Putamen (tissue), 1 donor: ENCODE results near the gene NFE2L2.
"Not testable (repeated sequence)": the region's sequence is repeated elsewhere in the genome, so short reads cannot be mapped to it uniquely, and the experiment has no call there.

Source experiments
- DNase-seq: peaks from one replicate; pipeline ENCODE4 v3.0.0-alpha.2; 2016; ENCODE audit warnings: low spot score

NFE2L2 gene

DNA sequence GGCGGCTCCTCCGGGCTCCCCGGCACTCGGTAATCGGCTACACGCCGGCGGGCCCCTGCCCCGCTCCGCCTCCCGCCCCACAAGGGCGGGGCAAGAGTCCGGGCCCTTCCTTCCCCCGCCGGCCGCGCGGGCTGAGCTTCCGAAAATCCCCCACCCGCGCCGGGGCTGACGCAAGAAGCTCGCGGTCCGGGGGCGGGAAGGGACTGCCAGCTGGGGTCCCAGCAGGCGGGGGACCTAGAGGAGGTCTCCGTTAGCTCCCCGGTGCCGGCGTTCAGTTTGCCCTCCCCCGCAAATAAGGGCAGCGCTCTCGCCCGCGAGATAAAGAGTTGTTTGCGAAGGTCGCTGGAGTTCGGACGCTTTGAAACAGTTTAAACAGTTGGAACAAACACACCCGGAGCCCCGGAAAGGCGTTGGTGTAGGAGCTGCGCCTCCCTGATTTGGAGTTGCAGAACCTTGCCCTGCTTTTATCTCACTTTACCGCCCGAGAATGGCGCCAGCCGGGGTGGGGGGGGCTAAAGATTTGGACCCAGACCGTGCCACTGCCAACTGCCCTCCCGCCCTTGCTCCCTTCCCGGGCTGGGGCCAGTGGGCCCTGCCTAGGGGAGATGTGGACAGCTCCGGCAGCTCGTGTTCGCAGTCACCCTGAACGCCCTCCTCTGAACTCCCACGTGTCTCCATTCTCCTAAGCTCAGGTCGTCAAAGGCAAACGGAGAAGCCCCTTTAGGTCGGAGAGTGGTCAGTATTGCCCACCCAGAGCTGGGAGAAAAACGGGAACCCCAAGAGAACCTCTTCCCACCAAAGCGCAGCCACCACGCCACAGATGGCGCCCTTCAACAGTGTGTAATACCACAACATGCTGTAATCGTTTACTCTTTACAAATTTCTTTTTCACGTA, at the start of gene NFE2L2:
Gene NFE2L2 (minus strand): TSS at position 35 of the 895 bp plus-strand sequence. CDS start 151 bp downstream, outside the sequence.
- peak; percentile 94 for DNase-seq

DNA sequence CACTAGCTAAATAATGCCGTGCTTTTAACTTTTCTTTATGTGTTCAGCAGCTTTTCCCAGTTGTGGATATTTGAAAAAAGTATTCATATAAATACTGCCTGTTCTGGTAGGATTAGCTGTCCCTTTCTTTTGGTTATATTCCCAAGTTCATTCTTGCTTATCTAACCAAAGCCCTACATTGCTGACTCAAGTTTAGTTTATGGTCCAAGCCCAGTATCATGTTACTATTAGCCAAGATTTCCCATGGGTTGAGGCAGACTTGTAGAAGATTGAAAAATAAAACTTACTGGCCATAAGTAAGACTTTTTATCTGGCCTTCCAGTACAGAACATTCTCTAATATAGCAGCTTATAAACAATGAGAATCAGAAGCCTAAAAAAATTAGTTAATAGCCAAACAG, 49.7 kb upstream of the NFE2L2 start:
- no peak for DNase-seq

DNA sequence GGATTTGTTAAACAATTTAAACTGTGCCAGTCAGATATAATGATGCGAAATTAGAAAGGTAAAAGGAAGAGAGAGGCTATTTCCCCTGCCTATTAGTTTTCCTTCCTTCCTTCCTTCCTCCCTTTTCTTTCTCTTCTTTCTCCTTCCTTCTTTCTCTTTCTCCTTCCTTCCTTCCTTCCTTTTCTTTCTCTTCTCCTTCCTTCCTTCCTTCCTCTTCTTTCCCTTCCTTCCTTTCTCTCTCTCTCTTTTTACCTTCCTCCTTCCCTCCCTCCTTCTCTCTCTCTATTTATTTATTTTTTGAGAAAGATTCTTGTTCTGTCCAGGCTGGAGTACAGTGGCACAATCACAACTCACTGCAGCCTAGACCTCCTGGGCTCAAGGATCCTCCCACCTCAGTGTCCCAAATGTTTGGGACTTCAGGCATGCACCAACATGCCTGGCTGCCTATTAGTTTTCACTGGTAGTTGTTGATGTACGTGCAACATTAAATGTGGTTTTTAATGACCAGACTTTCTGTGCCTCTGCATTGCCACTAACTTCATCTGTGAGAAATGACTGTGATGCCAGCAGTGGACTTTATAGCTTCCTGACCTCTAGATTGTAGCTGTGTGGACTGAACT, 48.7 kb upstream of the NFE2L2 start:
- DNase-seq = no peak

DNA sequence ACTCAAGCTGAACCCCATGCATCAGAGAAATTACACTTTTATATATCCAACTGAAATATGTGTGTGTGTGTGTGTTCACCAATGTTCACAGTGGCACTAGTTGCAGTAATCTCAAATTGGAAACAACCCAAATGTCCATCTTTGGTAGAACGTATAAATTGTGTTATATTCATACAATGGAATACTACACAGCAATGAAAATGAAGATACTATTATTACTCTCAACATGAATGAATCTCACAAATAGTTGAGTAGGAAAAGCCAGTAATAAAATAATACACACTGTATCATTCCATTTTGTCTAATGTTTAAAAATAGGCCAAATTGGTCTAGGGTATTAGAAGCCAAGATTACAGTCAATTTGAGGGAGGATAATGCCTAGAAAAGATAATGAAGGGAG, 48.0 kb upstream of the NFE2L2 start:
- no peak for DNase-seq

DNA sequence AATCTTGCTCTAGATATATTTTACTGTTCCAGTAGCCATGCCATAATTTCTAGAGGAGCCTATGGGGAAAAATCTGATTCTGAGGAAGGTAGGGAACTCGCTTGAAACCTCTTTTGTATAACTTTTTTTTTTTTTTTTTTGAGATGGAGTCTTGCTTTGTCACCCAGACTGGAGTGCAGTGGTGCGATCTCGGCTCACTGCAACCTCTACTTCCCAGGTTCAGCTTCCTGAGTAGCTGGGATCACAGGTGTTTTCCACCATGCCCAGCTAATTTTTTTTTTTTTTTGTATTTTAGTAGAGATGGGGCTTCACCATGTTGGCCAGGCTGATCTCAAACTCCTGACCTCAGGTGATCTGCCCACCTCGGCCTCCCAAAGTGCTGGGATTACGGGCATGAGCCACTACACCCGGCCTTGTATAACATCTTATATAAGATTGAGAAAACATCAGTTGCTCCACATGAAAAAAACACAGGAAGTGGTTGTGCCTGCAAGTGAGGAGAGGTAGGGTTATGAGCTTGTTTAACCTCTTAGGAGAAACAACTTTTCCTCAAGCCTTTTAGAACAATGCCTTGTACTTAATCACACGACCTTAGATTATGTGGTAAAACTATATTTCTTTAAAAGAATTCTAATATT, 45.3 kb upstream of the NFE2L2 start:
- DNase-seq = not testable (repeated sequence)

DNA sequence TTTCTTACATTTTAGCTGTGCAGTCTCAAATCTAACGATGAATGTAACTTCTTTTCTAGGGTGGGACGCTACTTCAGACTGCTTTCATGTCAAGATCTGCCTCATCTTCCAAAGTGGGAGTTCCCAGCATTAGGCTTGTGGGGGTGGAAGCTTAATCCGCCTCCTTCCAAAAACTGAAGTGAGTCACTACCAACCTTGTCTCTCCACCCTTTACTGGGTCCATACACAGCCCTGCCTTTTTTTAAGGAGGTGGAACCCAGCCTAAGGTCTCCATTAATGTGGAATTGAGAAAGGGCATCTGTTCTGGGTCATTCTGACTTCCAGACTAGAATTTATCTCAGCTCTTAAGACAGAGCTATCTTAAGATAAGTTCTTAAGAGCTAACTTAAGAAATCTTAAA, 42.0 kb upstream of the NFE2L2 start:
- peak; percentile 47 for DNase-seq

DNA sequence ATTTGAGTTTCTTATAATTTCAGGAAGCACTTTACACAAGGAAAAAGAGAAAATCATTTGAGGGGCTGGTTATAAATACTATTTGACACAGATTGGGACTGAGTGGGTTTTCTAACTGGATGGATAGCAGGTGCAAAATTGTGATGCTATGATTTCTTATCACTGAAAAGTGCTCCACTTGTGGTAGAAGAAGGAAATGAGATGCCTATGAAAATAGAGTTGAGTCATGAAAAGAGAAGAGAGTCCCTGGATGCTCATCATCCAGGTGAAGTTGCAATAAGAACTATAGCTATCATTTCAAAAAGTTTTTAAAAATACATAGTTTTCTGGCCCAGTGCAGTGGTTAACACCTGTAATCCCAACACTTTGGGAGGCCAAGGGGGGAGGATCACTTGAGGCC, 39.4 kb upstream of the NFE2L2 start:
- no peak for DNase-seq

DNA sequence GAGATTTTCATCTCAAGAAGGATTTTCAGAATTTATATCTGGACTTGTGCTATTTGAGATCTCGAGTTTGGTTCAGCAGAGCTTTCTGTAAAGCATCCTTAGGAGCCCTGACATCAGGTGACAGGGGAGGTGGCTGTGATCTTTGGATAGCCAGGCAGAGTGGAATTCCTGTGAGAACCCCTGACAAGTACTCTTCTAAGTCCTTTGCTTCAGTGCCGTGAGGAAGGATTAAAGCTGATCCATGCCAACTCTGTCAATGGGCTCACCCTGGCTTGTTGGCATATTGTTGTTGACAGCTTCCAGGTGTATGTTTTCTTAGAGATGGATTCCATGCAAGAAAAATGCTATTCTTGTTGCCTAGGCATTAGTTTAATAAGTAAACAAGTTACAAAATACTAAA, 38.0 kb upstream of the NFE2L2 start:
- DNase-seq = no peak

DNA sequence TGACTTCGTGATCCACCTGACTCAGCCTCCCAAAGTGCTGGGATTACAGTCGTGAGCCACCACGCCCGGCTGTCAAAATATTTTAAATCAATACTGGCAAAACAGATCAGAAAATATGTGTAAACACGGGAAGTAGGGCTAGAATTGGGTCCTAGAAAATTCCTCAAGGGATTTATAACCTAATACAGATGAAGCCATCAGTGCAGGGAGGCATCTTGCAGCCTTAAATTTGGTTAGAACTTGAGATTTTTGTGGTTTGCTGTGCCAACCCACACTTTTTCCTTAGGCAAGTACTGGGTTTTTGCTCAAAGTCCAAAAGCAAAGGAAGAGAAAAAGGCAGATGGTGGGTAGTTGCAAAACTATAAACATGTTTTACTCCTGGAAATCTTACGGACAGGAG, 33.7 kb upstream of the NFE2L2 start:
- DNase-seq = no peak

DNA sequence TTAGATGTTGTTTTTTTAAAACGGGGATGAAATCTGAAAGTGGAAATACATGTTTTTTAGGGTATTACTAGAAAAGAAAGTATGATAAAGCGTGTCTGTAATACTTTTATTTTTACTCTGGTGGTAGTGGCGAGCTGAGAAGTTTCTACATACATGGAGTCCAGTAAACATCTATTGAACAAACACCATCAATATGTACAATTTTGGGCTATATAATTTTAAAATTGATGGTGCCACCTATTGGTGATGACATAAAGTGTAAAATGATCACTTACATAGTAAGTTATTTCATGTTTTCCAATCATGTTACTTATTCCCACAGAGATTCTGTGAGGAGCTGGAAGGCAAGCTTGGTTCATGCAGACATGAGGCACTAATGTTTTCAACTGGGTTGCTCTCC, 31.5 kb upstream of the NFE2L2 start:
- DNase-seq = no peak

DNA sequence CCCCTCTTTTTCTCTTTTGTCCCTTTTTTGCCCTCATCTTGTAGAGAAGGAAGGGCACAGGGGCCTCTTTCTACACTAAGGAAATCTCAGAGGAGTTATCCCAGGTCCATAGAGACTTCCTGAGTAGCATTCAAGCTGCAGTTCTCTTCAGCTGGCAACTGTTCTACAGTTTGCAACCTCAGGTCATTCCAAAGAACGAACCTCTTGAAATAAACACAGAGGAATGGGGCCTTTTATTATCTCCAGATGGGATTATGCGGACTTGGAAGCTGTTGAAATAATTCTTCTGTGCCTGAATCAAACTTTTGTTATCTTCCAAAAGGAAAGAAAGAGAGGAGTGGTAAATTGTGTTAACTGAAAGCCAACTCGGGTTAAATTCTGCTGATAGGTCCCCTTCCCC, 31.0 kb upstream of the NFE2L2 start:
- no peak for DNase-seq

DNA sequence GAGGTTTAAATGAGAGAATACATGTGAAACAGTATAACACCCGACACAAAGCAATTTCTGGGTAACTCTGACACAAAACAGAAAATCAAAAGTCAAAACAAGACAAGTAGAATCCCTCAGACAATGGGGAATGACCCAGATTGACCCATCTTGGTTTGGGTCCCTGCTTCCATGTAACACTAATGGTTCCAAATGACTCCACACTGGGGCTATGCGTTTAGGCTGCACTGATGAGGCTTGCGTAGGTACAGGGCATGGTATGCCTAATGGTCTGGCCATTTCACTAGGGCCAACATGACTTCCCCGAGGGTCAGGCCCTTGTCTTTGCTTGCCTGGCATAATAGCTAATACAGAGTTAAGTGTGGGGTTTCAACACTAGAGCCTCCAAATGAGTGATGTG, 27.2 kb upstream of the NFE2L2 start:
- DNase-seq = no peak

DNA sequence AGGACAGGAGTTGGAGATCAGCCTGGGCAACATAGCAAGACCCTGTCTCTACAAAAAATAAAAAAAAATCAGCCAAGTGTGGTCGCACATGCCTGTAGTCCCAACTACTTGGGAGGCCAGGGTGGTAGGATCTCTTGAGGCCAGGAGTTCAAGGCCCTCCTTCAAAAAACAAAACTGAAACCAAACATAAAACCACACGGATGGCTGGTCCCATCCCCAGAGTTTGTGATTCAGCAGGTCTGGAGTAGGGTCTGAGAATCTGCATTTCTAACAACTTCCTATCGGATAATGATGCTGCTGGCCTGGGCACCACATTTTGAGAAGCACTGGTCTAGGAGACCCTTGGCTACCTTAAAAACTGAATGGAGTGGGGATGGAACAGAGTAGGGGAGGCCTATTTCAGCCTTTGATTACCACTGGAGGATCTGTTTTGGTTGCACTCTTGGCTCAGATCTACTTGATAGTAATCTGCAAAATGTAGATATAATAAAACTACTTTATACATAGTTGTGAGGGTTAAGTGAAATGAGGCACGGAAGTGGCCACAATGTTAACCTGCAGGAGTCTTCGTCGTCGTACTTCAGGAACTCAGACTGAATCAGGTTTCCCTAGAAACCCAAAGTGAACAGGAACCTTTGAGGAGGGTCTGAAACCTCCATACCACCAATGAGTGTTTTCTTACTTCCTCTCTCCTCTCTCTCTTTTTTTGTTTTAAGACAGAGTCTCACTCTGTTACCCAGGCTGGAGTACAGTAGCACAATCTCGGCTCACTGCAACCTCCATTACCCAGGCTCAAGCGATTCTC, 25.5 kb upstream of the NFE2L2 start:
- DNase-seq = no peak

DNA sequence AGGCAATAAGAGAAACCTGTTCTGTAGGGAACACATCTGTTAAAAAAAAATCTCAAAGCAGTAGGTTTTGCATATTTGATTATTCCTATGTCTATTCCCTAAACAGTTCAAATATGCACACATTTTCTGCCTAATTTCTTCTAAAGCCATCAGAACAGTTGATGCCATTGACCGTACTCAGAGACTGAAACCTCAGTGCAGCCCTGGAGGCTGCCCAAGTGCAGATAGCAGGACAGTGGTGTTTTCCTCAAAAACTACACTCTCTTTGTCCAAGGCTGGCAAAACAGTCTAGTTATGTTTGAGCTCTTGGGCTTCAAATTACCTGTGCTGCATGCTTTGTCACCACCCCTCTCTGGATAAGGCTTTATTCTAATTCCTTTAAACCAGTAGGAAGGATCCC, 23.3 kb upstream of the NFE2L2 start:
- DNase-seq = no peak

DNA sequence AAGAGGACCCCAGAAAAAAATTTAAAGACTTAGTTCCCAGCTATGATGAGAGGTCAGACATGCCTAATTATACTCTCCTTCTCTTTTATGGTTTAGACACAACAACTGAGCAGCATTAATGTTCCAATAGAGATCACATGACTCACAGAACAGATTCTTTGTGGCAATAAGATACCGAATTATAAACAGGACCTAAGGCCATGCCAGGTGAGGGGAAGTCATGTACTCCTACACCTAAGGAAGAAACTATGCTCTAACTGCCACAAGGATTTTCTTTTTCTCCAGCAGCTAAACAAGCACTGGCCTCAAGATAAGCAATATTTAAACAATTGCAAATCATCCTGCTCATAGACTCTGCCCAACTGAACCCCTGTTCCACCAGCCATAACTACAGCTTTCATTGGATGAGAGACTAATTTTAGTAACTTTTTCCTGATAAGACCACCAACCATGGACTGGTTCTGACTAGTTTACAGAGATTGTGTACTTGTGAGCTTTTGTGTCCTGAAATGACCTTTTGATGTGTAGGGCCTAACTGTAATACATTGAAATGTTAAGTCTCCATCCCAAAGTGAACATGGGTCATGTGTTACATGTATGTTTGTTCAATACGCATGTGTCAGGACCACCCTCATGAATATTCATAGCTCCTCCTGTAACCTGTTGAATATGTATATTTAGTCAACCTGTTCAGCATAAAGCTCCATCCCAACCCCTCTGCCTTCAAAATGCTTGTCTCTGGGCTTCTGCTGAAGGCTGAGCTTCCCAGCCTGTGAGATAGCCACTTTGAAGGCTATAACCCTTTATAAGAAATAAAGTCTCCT, 21.6 kb upstream of the NFE2L2 start:
- DNase-seq = no peak

DNA sequence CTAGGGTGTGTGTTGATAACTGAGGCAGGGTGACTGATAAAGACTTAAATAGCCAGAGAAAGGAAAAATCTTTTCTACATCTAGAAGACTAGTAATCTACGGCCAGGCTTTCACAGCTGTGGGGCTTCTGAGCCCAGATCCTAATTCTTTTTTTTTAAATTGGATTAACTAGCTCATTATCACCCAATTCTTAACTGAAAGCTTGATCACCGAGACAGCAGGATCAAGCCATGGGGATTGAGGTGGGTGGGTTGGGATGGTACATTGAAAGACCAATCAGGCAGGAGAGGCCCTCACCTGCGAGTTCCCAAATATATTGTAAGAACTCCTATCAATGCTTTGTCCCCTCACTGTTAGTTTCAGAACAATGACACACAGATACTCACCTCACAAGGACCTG, 20.0 kb upstream of the NFE2L2 start:
- DNase-seq = no peak

DNA sequence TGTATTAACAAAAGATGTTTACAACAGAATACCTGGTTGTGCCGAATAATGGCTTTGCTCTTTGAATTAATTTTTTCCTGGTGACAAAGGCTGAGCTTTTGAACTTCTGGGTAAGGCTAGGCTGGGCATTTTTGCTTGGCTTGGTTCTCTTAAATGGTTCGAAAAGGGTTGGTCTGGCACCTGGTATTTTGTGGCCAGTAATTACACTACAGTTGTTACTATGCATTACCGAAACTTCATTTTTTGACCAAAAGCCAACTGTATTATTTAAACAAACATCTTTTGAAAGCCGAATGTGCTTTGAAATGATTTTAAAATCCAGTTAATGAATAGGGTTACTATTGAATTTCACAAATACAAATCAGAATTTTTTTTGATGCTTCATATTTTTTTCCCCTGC, 19.4 kb upstream of the NFE2L2 start:
- no peak for DNase-seq

DNA sequence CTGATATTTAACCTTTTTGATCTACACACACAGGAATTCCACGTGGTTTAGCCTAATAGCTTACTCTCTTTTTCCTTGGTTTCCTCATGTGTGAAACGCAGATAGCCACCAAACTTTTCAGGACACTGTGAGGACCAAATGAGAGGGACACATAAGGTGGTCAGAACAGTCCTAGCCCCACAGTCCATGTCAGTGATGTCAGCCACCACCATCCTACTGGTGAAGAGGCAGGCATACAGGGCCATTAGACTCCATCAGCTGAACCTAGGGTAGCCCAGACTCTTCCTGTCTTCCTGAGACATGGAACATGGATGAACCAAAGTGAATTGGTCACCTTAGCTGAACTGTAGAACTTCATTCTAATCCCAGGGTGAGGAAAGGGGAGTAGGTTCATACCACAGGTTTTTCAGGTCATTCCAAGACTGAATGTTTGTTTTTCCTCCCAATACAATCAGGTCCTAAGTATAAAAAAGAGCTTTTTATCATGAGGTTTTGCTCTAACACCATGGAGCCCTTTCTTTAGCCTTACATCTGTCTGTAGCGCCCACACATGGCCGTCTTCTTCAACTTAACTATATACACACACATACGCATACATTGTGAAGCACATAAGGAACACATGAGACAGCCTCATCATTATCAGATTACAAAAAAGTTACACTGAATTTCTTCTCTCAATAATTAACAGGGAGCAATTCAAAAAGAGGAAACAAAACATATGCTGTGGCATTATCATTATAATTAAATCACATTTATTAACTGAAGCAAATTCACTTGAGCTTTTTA, 18.5 kb upstream of the NFE2L2 start:
- no peak for DNase-seq

DNA sequence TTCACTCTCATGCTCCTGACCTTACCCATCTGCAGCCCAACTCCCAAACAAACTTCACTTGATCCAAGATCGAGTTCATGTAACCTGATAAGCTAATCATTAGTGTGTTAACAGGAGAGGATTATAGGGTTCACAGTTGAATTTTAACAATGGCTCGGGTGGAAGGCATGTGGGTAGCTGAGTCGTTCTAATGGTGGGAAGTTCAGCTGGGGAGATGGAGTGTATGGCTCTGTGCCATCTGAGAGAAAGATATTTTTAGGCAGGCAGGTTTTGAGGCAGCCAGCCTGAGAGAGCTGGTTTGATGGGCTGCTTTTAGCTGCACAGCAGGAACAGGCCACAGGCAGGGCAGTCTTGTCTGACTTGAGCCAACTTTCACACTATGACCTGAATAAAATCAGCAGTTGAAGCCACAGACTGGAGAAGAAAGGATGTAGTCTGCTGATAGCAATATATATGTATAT, 17.7 kb upstream of the NFE2L2 start:
- no peak for DNase-seq

DNA sequence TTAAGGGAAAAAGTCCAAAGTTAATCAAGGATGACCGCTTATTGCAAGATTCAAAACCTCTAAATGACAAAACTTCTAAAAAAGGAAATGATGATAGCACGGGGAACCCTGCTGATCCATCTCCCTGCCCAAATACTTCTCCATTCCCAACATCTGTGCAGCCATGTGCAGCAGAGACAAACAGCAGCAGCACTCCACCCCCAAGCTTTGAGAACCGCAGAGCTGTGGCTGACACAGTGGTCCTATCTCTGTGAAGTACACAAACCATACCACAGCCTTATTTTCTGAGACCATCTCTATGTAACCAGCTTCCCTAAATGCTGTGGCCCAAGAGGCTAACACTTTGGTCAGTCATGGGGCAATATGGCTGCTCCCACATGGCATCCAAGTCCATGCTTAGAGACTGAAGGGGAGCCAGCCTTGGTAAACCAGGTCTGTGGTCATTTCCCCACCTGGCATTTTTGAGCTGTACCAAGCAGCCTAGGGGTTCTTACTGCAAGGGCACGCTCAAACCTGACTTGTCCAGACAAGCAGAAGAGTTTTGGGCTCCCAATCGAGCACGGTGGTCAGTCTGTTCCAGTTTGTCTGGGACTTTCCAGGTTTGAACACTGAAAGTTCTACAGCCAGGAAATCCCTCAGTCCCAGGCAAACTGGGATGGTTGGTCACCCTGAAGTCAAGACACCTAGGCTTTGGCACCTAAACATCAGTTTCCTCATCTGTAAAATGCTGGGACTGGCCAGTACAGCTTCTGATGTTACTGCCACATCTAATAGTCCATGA, 17.1 kb upstream of the NFE2L2 start:
- DNase-seq = no peak
